GM12865 (cell line): ENCODE measurements around the gene STX8.

Source experiments
- DNase-seq: peaks from one replicate; pipeline ENCODE4 v3.0.0; 2010; ENCODE audit warnings: low read depth
- H3K4me3 ChIP-seq: 2 replicates; pipeline ENCODE4 v1.5.1; 2011; ENCODE audit warnings: mild to moderate bottlenecking, low read depth, low read length, control low read depth
- CTCF ChIP-seq: IDR thresholded peaks from 2 replicates; pipeline ENCODE4 v1.5.1; 2011; ENCODE audit warnings: low read length, control low read depth, low read depth, inconsistent platforms; ENCODE audit not compliant: insufficient read depth; ENCODE audit errors: missing control alignments

The STX8 gene

GRCh38 chr17:9371019-9371418 is 204.6 kb downstream of the STX8 start:
- peak; percentile 16 for DNase-seq
- H3K4me3 ChIP-seq: no peak overlapping the region
- no peak for TF ChIP-seq CTCF

GRCh38 chr17:9370467-9370866 is 205.2 kb downstream of the STX8 start:
- no peak overlapping the region for H3K4me3 ChIP-seq
- DNase-seq: no peak
- no peak for TF ChIP-seq CTCF

GRCh38 chr17:9368631-9369030 is 207.0 kb downstream of the STX8 start:
- DNase-seq: no peak
- TF ChIP-seq CTCF: no peak
- no peak overlapping the region for H3K4me3 ChIP-seq

- no peak for DNase-seq
- no peak for TF ChIP-seq CTCF
- H3K4me3 ChIP-seq: no peak overlapping the region
Measured at GRCh38 chr17:9367156-9367555, 208.5 kb downstream of the STX8 start.

GRCh38 chr17:9364837-9365430 is 210.7 kb downstream of the STX8 start:
- no peak for TF ChIP-seq CTCF
- no peak for DNase-seq
- no peak overlapping the region for H3K4me3 ChIP-seq

GRCh38 chr17:9363440-9364350 is 211.9 kb downstream of the STX8 start:
- TF ChIP-seq CTCF: no peak
- DNase-seq: no peak

More at GRCh38 chr17:9363440-9364350, 211.9 kb downstream of the STX8 start:
- H3K4me3 ChIP-seq: no peak overlapping the region
